Subcutaneous preadipocyte (primary cell): Measurements from ENCODE around the gene GSG1L2. TPM values are rescaled to one million over a fixed set of nuclear protein-coding genes. Genes with fewer than 3 reads are reported as not detected.

Source experiments
- total RNA-seq: library from RNA; depleted of rRNA; stranded (reverse); fragments of >200 nt; gene quantifications from 2 replicates; pipeline ENCODE4 v1.2.3, GENCODE V29; 2012

Gene GSG1L2
- not detected in 2 replicates for total RNA-seq

DNA sequence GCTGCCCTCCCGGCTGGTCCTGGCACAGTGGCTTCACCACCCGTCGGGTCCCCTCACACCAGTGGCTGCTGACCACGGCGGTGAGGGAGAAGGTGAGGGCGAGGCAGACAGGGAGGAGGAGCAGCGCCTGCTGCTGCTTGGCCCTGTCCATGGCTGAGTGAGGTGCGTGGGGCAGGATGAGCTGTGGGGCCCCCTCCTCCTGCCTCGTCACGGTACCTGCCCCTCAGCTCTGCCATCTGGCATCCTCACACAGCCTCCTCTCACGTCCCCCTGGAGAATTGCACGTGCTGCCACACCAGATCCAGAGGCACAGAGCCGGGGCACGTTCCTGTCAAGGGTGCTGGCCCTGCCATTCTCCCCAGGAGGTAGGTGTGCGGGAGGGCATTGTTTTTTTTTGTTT is at the start of gene GSG1L2:
Gene GSG1L2 (minus strand): TSS at position 159 of the 400 bp plus-strand sequence. CDS start 8 bp downstream, at position 151.

DNA sequence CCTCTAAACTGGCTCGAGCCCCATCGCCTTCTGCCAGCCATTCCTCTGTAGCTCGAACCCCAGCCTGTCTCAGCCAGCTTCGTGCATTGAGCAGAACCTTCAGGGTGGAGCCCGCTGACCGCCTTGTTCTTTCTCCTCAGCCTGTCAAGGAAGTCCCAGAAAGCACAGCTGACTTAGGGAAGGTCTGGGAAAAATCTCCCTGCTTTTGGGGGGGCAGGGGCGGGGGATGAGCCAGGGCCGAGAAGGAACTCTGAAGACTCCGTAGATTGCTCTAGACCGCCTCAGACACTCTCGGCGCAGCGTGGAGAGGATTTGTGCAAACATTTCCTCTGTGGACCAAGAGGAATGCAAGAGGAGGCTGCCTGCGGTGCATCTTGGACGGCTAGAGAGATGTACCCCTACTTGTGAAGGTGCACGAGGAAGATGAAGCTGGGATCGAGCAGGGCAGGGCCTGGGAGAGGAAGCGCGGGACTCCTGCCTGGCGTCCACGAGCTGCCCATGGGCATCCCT is 3.8 kb upstream of the GSG1L2 start, which contains the start of gene GLP2R:
Gene GLP2R (plus strand): TSS at position 284 of the 510 bp plus-strand sequence. CDS start 140 bp downstream, at position 424.

DNA sequence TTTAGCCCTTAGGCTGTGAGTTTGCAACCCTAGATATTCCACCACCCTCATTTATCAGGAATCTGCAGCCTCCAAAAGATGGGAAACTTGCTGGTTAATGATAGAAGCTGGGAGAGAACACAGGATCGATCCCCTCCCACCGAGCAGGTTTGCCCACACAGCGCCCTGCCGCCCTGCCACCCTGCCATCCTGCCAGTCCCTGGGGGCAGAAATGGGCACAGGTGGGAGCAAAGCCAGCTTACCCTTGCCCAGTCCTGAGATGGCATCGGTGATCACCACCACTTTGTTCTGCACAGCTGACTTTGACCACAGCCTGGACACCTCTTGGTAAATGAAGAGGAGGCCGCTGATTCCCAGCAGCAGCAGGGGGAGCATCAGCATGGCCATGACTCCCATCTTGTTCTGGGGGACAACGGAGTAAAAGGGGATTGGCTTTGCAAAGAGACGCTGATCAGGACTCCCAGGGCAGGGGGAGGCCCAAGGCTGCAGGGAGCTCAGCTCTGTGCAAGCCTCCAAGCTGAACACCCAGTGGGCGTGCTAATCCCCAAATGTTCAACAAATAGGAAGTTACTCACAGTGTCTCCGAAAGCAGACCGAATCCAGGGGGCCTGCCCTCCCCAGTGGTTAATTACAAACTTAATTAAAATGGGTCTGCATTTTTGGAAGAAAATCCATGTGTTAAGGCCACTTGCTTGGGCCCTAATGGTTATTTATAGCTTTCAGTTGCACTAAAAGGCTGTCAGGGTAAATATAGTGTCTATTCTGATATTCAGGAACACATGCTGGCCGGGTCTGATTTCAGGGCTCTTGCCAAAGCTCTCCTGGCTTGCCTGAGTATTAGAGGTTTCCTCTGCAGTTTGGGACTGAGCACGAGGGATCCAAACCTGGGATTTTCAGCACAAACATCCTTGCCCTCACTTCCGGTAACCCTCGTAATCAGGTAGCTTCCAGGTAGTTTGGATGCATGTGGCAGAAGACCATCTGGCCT is 30.7 kb downstream of the GSG1L2 start, which contains the start of gene DHRS7C:
Gene DHRS7C (minus strand): TSS at position 704 of the 988 bp plus-strand sequence. CDS start 308 bp downstream, at position 396.

Other genes starting within 250 kb of the GSG1L2 start
- 69.6 and 97.0 TPM in 2 replicates for gene STX8, start 246.3 kb downstream of the GSG1L2 start, total RNA-seq
- gene CFAP52, start 245.4 kb downstream of the GSG1L2 start, total RNA-seq = not detected in 2 replicates
- gene USP43, start 176.6 kb downstream of the GSG1L2 start, total RNA-seq = under 0.01 and 0.39 TPM in 2 replicates
- gene DHRS7C, start 30.5 kb downstream of the GSG1L2 start, total RNA-seq = not detected in 2 replicates
- gene GLP2R, start 3.8 kb upstream of the GSG1L2 start, total RNA-seq = not detected in 2 replicates
- gene RCVRN, start 83.2 kb upstream of the GSG1L2 start, total RNA-seq = under 0.01 TPM in 1 of 2 replicates, not detected in the other